TTC549 (cell line): Measurements from ENCODE around the gene PIEZO1.
"Not testable (repeated sequence)": the region's sequence is repeated elsewhere in the genome, so short reads cannot be mapped to it uniquely, and the experiment has no call there.

Source experiments
- FAIRE-seq: peaks from 2 replicates; lab custom pipeline; 2012; peaks lifted over from hg19 to GRCh38; lab: Jason Lieb, UNC

PIEZO1 gene

GRCh38 chr16:88803264-88803987 lies 18.4 kb upstream of the PIEZO1 start, which contains the start of gene CDT1:
Gene CDT1 (plus strand): TSS chr16:88803789. CDS start chr16:88803832, 43 bp downstream.
- FAIRE-seq, result no peak

GRCh38 chr16:88800277-88800592 lies 15.2 kb upstream of the PIEZO1 start:
- no peak for FAIRE-seq

GRCh38 chr16:88799569-88800276 lies 14.7 kb upstream of the PIEZO1 start:
- FAIRE-seq, result no peak

- no peak for FAIRE-seq
Measured at GRCh38 chr16:88798772-88799455, 13.9 kb upstream of the PIEZO1 start.

- no peak for FAIRE-seq
Measured at GRCh38 chr16:88798073-88798472, 13.1 kb upstream of the PIEZO1 start.

GRCh38 chr16:88796278-88796677 lies 11.3 kb upstream of the PIEZO1 start:
- FAIRE-seq, result no peak

- no peak for FAIRE-seq
Measured at GRCh38 chr16:88793251-88793954, 8.4 kb upstream of the PIEZO1 start.

- no peak for FAIRE-seq
Measured at GRCh38 chr16:88792668-88793250, 7.7 kb upstream of the PIEZO1 start.

GRCh38 chr16:88792078-88792550 lies 7.1 kb upstream of the PIEZO1 start:
- no peak for FAIRE-seq

GRCh38 chr16:88790312-88791211 lies 5.5 kb upstream of the PIEZO1 start:
- FAIRE-seq, result no peak

GRCh38 chr16:88789594-88789993 lies 4.6 kb upstream of the PIEZO1 start:
- FAIRE-seq, result no peak

GRCh38 chr16:88788749-88789148 lies 3.7 kb upstream of the PIEZO1 start:
- FAIRE-seq, result not testable (repeated sequence)

GRCh38 chr16:88787579-88788314 lies 2.7 kb upstream of the PIEZO1 start:
- FAIRE-seq, result no peak

- FAIRE-seq, result no peak
Measured at GRCh38 chr16:88784856-88785105, 239 bp downstream of the PIEZO1 start.

- FAIRE-seq, result no peak
Measured at GRCh38 chr16:88784074-88784855, 755 bp downstream of the PIEZO1 start.

GRCh38 chr16:88783391-88784073 lies 1.5 kb downstream of the PIEZO1 start:
- FAIRE-seq, result no peak

GRCh38 chr16:88782454-88783390 lies 2.3 kb downstream of the PIEZO1 start:
- no peak for FAIRE-seq
